Stimulated activated CD8-positive, alpha-beta memory T cell treated with anti-CD3 and anti-CD28 coated beads, Interleukin-12 subunit alpha, Interleukin-12 subunit beta, amount 100 ng/mL, for 1 hour (primary cell): ENCODE data around the gene N4BP2.
"Not testable (repeated sequence)": the region's sequence is repeated elsewhere in the genome, so short reads cannot be mapped to it uniquely, and the experiment has no call there.

Experiments
- DNase-seq: peaks from one replicate; pipeline ENCODE4 v3.0.0-alpha.2; 2020; ENCODE audit warnings: low read depth

N4BP2 gene

DNA sequence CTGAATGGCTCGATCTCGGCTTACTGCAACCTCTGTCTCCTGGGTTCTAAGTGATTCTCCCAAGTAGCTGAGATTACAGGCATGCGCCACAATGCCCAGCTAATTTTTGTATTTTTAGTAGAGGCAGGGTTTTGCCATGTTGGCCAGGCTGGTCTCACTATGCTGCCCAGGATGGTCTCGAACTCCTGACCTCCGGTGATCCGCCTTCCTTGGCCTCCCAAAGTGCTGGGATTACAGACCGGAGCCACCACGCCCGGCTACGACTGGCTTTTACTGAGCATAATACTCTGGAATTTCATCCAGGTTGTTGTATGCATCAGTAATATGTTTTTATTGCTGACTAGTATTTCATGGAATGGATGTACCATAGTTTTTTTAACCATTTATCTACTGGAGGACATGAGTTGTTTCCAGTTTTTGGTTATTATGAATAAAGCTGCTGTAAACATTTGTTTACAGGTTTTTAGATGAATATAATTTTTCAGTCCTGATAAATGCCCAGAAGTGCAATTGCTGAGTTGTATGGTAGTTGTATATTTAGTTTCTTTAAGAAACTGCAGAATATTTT lies 31.2 kb downstream of the N4BP2 start:
- no peak for DNase-seq

- not testable (repeated sequence) for DNase-seq
Measured at GRCh38 chr4:40093400-40093799, 36.8 kb downstream of the N4BP2 start.

GRCh38 chr4:40099010-40099409 lies 42.4 kb downstream of the N4BP2 start:
- no peak for DNase-seq

GRCh38 chr4:40107150-40107549 lies 50.5 kb downstream of the N4BP2 start:
- DNase-seq, result not testable (repeated sequence)

DNA sequence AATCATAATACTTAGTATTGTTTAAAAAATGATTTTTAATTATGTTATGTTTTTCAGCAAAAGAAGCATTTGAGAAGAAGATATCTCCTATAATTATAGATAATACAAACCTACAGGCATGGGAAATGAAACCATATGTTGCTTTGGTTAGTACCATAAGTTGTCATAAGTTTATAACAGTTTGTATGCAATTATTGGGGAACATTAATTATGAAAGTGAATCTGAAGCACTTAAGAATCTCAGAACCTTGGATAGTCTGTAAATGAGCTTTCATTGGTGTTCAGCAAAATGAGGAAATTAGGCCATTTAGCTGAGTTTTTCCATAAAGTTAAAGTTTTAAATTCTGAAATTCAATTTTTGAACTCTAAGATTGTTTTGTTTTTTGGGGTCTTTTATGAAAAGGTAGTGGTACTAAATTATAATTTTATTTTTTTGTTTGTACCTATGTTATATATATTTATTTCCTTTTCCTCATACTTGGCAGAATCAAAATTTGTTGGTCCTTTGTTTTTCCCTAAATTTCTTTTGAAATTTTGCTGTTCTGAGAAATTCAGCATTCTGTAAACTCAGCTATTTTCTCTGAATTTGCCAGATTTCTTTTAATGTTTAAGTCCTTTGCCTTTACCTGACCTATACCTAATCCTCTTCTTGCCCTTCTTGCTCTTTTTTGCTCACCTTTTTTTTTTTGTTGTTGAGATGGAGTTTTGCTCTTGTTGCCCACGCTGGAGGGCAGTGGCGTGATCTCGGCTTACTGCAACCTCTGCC lies 55.6 kb downstream of the N4BP2 start:
- DNase-seq, result no peak

- DNase-seq, result no peak
Measured at GRCh38 chr4:40114206-40114605, 57.6 kb downstream of the N4BP2 start.

DNA sequence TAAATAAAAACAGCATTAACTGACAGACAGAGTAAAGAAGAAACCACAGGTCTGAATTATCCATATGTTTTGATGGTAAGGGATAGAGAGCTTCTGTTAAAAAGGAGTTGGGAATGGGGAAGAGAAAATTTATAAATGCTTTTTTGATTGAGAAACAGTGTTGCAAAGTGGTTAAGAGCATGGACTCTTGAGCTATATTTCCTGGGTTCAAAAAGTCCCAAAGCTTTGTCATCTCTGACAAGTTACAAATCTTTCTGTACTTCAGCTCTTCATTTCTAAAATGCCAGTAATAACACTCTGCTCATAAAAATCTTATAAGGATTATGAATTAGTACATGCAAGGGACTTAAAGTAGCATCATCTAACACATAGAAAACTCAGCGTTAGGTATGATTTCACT lies 62.2 kb downstream of the N4BP2 start:
- no peak for DNase-seq

DNA sequence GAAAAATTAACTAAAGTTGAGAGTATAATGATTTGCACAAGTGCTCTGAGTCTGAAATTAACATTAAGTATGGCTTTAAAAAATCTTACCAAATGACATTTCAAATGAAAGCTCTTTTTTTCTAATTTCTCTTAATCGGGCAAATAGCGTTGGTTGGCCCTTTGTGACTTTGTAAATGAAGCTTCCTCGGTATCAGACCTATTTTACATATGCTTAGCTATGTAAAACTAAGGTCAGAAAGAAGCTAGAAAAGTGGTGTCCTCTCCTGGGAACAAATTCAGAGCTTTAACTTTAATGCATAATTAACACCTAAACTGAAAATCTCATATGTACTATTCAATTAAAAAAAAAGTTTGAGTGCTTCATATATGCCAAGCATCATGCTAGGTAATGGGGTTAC lies 62.7 kb downstream of the N4BP2 start:
- DNase-seq, result no peak

DNA sequence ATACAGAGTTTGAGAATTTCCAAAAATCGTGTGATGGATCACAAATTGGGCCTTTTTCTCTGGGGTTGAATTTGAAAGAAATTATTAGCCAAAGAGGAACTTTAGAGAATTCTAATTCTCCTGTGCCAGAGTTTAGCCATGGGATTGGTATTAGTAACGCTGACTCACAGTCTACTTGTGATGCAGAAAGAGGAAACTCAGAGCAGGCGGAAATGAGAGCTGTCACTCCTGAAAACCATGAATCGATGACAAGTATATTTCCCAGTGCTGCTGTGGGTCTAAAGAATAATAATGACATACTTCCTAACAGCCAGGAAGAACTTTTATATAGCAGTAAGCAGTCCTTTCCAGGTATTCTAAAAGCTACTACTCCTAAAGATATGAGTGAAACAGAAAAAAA lies 64.9 kb downstream of the N4BP2 start:
- DNase-seq, result no peak

DNA sequence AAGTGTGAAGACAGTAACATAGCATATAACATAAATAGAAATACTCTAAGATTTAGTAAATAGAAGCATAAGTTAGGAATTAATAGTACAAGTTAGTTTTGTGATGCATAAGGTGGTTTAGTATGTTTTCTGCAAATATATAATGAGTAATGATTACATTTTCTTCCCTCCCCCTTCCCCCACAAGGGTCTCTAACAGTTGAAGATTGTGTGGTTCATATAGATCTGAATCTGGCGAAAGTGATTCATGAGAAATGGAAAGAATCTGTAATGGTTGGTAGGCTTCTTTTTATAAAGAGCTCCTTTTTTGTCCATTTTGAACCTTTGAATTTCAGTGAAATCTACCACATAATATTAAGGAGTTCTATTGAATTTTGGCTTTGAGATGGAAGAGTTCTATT lies 66.3 kb downstream of the N4BP2 start:
- no peak for DNase-seq

GRCh38 chr4:40124690-40125089 lies 68.0 kb downstream of the N4BP2 start:
- DNase-seq, result no peak

DNA sequence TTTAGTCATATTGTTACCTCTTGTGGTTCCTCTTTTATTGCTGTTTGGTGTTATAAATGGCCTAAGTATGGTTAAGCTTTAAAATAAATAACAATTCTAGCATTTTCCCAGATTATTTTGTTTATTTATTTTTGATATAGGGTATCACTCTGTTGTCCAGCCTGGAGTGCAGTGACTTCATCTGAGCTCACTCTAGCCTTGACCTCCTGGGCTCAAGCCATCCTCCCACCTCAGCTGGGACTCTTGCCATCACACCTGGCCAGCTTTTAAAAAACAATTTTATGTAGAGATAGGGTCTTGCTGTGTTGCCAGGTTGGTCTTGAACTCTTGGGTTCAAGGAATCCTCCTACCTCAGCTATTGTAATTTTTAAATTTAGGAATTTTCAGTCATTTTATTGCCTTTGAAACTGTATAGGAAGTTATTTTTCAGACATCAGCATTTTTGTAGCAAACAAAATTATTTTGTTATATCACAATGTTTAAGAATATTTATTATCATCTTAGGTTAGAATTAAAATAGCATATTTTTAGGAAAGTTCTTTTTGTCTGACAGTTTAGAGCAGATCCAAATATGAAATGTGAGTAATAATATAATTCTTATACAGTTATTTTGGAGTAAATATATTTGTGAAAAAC lies 73.9 kb downstream of the N4BP2 start:
- DNase-seq, result no peak

GRCh38 chr4:40132816-40133215 lies 76.2 kb downstream of the N4BP2 start:
- DNase-seq, result no peak

DNA sequence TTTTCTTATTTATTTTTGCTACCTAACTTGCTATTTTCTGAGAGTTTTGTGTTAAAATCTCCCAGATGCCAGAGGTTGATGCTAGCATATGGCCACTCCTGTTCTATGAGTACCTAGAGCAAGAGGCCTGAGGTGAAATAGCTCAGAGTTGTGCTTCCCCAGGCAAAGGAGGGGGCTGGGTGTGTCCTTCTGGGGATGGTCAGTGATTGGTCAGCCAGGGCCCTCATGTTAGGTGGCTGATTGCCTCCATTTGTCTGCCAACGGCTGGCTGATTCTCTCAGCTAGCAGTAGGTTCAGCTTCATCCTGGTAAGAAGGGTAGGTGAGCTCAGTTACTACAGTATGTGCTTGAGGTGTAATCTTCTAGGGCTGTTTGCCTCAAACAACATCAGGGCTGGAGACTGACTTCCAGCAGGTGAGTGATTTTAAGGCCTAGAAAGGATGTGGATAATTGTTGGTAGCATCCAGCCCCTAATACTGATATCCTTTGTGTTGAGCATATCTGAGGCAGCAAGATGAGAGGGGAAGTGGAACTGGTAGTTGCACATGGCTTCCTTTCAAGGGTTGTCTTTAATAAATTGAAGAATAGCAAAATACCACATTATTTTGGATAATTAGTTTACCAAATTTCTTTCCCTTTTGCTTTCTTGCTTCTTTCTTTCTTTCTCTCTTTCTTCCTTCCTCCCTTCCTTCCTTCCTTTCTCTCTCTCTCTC lies 77.7 kb downstream of the N4BP2 start:
- DNase-seq, result no peak

DNA sequence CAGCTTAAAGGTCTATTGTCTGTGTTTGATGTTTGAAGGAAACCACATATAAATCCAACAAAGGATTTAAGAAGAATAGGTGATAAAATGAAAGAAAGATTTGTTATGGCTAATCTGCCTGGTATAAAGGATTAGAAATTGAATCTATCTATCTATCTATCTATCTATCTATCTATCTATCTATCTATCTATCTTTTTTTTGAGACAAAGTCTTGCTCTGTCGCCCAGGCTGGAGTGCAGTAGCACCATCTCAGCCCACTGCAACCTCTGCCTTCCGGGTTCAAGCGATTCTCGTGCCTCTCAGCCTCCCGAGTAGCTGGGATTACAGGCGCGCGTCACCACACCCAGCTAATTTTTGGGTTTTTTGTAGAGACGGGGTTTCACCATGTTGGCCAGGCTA lies 79.6 kb downstream of the N4BP2 start:
- not testable (repeated sequence) for DNase-seq

DNA sequence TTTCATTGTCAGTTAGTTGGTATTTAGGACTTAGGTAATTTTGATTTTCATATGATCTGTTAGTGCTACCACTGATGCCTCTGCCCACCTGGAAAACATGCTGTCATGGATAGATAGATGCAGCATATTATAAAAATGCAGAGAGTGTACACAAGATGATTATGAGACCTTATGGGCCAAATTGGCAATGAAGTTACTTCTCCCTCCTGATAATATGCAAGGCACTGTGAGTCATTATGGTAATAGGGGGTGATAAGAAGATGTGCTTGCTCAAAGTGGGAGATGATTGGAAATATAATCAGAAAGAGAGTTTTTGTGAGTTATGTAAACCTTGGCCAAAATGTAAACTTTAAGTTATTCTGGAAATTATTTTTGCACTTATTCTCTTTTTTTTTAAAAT lies 83.5 kb downstream of the N4BP2 start:
- DNase-seq, result no peak

GRCh38 chr4:40140597-40140996 lies 83.9 kb downstream of the N4BP2 start:
- not testable (repeated sequence) for DNase-seq

DNA sequence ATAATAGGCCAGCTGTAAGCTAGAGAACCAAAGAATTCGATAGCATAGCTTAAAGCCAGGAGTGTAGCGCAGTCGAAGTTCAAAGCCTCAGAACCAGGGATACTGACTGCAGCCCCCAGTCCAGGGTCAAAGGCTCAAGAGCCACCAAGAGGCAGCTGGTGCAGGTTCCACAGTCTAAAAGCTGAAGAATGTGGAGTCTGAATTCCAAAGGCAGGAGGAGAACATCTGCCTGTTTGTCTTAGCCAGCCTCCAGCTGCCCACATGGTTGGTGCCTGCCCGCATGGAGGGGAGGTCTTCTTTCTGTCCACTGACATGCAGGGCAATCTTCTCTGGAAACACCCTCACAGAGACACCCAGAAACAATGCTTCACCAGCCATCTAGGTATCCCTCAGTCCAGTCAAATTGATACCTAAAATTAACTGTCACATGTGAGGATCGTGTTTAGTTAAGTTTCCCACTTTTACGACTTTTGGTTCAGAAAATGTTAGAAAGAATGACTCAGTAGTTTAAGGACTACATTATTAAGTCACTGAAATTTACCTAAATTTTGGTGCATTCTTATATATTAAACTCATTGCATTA lies 87.4 kb downstream of the N4BP2 start:
- DNase-seq, result no peak

- no peak for DNase-seq
Measured at GRCh38 chr4:40144716-40145115, 88.1 kb downstream of the N4BP2 start.

DNA sequence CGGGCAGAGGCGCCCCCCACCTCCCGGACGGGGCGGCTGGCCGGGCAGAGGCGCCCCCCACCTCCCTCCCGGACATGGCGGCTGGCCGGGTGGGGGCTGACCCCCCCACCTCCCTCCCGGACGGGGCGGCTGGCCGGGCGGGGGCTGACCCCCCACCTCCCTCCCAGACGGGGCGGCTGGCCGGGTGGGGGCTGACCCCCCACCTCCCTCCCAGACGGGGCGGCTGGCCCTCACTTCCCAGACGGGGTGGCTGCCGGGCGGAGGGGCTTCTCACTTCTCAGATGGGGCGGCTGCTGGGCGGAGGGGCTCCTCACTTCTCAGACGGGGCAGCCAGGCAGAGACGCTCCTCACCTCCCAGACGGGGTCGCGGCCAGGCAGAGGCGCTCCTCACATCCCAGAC lies 90.8 kb downstream of the N4BP2 start:
- DNase-seq, result not testable (repeated sequence)

DNA sequence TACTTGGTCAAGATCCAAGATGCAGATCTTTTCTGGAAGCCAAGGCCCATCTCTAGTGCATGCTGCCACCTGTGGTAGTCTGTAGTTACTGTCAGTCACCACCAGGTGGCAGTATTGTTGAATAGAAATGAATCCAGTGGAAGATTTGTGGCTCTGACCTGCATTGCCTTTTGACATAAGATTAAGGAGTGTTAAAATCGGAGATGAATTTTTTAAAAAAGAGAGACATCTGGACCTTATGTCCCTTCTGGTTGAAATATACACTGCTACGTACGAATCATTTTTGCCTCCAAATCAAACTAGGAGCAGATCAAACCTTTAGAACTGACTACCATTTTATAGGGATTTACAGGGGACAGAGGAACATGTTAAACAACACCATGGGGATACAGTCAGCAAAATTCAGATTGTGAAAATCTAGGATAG lies 93.3 kb downstream of the N4BP2 start:
- DNase-seq, result peak; percentile 66

DNA sequence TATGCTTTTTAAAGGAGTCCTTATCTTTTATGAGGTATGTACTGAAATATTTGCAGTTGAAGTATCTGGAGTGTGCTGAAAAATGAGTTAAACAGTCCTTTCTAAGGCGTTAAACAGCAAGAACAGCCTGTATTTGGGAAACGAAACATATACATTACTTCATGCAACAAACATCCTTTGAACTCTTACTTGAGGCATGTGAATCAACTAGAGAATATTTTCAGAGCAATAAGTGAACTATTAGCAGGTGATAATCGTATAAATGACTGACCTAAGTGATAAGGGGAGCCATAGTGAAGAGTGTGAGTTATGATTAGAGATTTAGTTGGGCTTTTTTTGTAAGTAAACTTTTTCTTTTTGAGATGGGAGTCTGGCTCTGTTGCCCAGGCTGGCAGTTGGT lies 94.3 kb downstream of the N4BP2 start:
- DNase-seq, result no peak
